ENCODE results near the gene OR2F2. TPM values are rescaled to one million over a fixed set of nuclear protein-coding genes. Genes with fewer than 3 reads are reported as not detected.

Gene OR2F2
- total RNA-seq, 1 experiment from 2014 or later, result not detected

GRCh38 chr7:143885951-143886350, 49.1 kb upstream of the OR2F2 start (continued):
- TF ChIP-seq SIN3A (IDR thresholded peaks at IDR 0.05; ENCODE audit: low read depth) (no peak), ELF1 (IDR thresholded peaks at IDR 0.05; ENCODE audit: borderline replicate concordance, low read depth) (no peak), SRF (IDR thresholded peaks at IDR 0.05; ENCODE audit: low read depth) (no peak), POLR2AphosphoS5 (IDR thresholded peaks at IDR 0.05; ENCODE audit: low read depth, low read length) (no peak), ZNF274 (IDR thresholded peaks at IDR 0.05; ENCODE audit: low read depth, low read length) (no peak), FOSL1 (IDR thresholded peaks at IDR 0.05; ENCODE audit: low read depth) (no peak)
- TF ChIP-seq, protein P1, sequence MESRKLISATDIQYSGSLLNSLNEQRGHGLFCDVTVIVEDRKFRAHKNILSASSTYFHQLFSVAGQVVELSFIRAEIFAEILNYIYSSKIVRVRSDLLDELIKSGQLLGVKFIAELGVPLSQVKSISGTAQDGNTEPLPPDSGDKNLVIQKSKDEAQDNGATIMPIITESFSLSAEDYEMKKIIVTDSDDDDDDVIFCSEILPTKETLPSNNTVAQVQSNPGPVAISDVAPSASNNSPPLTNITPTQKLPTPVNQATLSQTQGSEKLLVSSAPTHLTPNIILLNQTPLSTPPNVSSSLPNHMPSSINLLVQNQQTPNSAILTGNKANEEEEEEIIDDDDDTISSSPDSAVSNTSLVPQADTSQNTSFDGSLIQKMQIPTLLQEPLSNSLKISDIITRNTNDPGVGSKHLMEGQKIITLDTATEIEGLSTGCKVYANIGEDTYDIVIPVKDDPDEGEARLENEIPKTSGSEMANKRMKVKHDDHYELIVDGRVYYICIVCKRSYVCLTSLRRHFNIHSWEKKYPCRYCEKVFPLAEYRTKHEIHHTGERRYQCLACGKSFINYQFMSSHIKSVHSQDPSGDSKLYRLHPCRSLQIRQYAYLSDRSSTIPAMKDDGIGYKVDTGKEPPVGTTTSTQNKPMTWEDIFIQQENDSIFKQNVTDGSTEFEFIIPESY (IDR thresholded peaks at IDR 0.05; ENCODE audit: extremely low read depth, insufficient replicate concordance, low read length), result no peak

DNA sequence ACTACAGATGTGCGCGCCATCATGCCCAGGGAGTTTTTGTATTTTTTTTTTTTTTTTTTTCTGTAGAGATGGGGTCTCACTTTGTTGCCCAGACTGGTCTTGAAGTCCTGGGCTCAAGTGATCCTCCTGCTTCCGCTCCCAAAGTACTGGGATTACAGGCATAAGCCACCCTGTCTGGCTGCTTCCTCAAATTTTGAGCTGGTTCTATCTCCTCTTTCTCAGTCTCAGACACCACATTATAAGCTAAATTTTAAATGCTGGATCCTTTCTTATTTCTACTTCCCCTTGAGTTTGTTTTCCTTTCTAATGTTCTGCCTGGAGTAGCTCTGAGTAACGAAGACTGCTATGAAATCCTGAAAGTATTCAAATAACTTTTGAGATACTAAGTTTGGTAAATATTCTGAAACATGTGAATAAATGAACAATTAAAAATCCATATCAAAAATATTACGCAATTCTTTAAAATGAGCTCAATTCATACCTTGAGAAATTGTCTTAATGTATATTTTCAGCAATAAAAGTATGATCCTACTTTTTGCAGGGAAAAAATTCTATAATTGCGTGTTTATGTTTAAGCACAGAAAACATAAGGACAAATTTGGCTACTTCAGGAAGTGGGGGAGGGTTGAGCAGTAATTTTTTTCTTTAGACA, 48.1 kb upstream of the OR2F2 start:
- H3K4me3 ChIP-seq (replicated peaks in 1 of 2; ENCODE audit: low read depth in 1 of 2, low read length in 2 of 2), result no peak overlapping the region
- H3K36me3 ChIP-seq (ENCODE audit: control insufficient read depth in 1 of 2, insufficient read depth in 2 of 2, low read length in 2 of 2), result no peaks in the 10 kb centered on the region
- H3K79me2 ChIP-seq (ENCODE audit: insufficient read depth, low read length), result peaks cover 45% of the 10 kb centered on the region
- H3K27ac ChIP-seq (ENCODE audit: low read depth, low read length), result no peak overlapping the region
- H3K4me2 ChIP-seq (ENCODE audit: low read length), result no peak overlapping the region
- BruUV-seq (replicated peaks), result no TSS peak
- no peak for TF ChIP-seq ELF1 (IDR thresholded peaks at IDR 0.05; ENCODE audit: borderline replicate concordance, low read depth)
- TF ChIP-seq CEBPB (IDR thresholded peaks at IDR 0.05; ENCODE audit: low read depth), result 0 out of 2 replicates have a peak, but pooled peaks have one; percentile 15
- intact Hi-C loops (cut with micrococcal nuclease), result no loop called here
- H2AFZ ChIP-seq (ENCODE audit: low read depth, low read length, poor library complexity, severe bottlenecking), result no peak overlapping the region
- no peaks in the 10 kb centered on the region for H3K4me1 ChIP-seq (ENCODE audit: control insufficient read depth in 1 of 2, insufficient read depth in 2 of 2, low read length in 2 of 2)
- ATAC-seq, result no peak
- ChIA-PET POLR2A (no interaction called here), CTCF (no interaction called here), RAD21 (ENCODE audit: low non-redundant PET in 1 of 2, low total read pairs in 2 of 2, uncharacterized antibody in 2 of 2, unreplicated experiment in 2 of 2) (no interaction called here)
- no peaks in the 10 kb centered on the region; the same call in 1 of the 2 replicates for H3K9me2 ChIP-seq (ENCODE audit: insufficient read depth)
- H4K20me1 ChIP-seq (ENCODE audit: insufficient read depth), result no peaks in the 10 kb centered on the region
- no peaks in the 10 kb centered on the region for H3K27me3 ChIP-seq (ENCODE audit: insufficient read depth, low read length)
- DNase-seq (ENCODE audit: low read depth, low spot score), result no peak
- no peaks in the 10 kb centered on the region for H3K9me3 ChIP-seq (ENCODE audit: control insufficient read depth in 1 of 2, insufficient read depth in 1 of 2, low read depth in 1 of 2, low read length in 2 of 2)
- H3K9ac ChIP-seq (ENCODE audit: low read length), result no peak overlapping the region

Data from HCT116 (cell line).